T-cell (primary cell): Measurements from ENCODE around the gene LRRC4C. TPM values are rescaled to one million over a fixed set of nuclear protein-coding genes. Genes with fewer than 3 reads are reported as not detected.

Source experiments
- ATAC-seq, 4 experiments: fragments of 200-7000 bp in 3 of 4; fragments of 150-1000 bp in 1 of 4; cut with Tn5 transposase; replicated peaks in 1 of 4; 1 replicate in 3 of 4; 2 replicates in 1 of 4; pipeline ENCODE4 v1.10.0; 2021; ENCODE audit warnings: moderate library complexity in 3 of 4, mild to moderate bottlenecking in 2 of 4, moderate number of reproducible peaks in 1 of 4
- CTCF ChIA-PET, 2 donors: fragments of 300-600 bp; sonication (Branson Sonifier 250); formaldehyde crosslinking; loops; one replicate each; lab custom pipeline; 2022; ENCODE audit warnings: antibody characterized with exemption in 2 of 2; lab: Charles Lee
- POLR2A ChIA-PET, 2 donors: fragments of 300-600 bp; sonication (Branson Sonifier 250); formaldehyde crosslinking; loops; one replicate each; lab custom pipeline; 2022; ENCODE audit warnings: antibody characterized with exemption in 2 of 2; lab: Charles Lee
- DNase-seq, 35 experiments: peaks; one replicate each; pipeline versions ENCODE4 v3.0.0 to v3.0.0-alpha.2; 2013 to 2023
- H3K27ac ChIP-seq: one replicate; pipeline ENCODE4 v1.5.1; 2013; ENCODE audit warnings: low read length
- H3K27me3 ChIP-seq, 2 experiments: replicated peaks in 1 of 2; 1 replicate in 1 of 2; 2 replicates in 1 of 2; pipeline versions ENCODE4 v1.6.1 to v1.7.0; 2013; ENCODE audit warnings: low read length in 1 of 2, mixed read lengths in 1 of 2; ENCODE audit not compliant: control insufficient read depth in 2 of 2, insufficient read depth in 2 of 2; ENCODE audit errors: extremely low read depth in 1 of 2
- H3K36me3 ChIP-seq, 2 donors: 1 replicate in 1 of 2; 2 replicates in 1 of 2; pipeline versions ENCODE4 v1.6.1 to v1.7.0; 2013; ENCODE audit warnings: low read length in 1 of 2; ENCODE audit not compliant: control insufficient read depth in 2 of 2, insufficient read depth in 1 of 2; ENCODE audit errors: extremely low read depth in 1 of 2
- H3K4me1 ChIP-seq, 2 experiments: 1 replicate in 1 of 2; 2 replicates in 1 of 2; pipeline versions ENCODE4 v1.6.1 to v1.7.0; 2013; ENCODE audit warnings: low read length in 2 of 2, mixed read lengths in 1 of 2; ENCODE audit not compliant: insufficient read depth in 2 of 2, control insufficient read depth in 1 of 2; ENCODE audit errors: extremely low read depth in 1 of 2
- H3K4me3 ChIP-seq, 2 donors: 1 replicate in 1 of 2; 2 replicates in 1 of 2; pipeline versions ENCODE4 v1.5.1 to v1.7.0; 2013; ENCODE audit warnings: mild to moderate bottlenecking in 2 of 2, low read length in 1 of 2, moderate library complexity in 1 of 2; ENCODE audit not compliant: control insufficient read depth in 1 of 2; ENCODE audit errors: extremely low read depth in 1 of 2
- H3K9me3 ChIP-seq: 2 replicates; pipeline ENCODE4 v1.7.0; 2013
- H3K27ac Mint-ChIP-seq, 2 donors: one replicate each; pipeline ENCODE4 v1.8.0; 2020 to 2021; ENCODE audit warnings: mild to moderate bottlenecking in 2 of 2, mixed read lengths in 2 of 2
- H3K27me3 Mint-ChIP-seq, 2 donors: one replicate each; pipeline ENCODE4 v1.8.0; 2021 to 2022; ENCODE audit warnings: mixed read lengths in 2 of 2
- H3K36me3 Mint-ChIP-seq: one replicate; pipeline ENCODE4 v1.8.0; 2021; ENCODE audit warnings: mixed read lengths
- H3K4me1 Mint-ChIP-seq, 3 donors: one replicate each; pipeline ENCODE4 v1.8.0; 2020 to 2022; ENCODE audit warnings: mixed read lengths in 3 of 3, mild to moderate bottlenecking in 1 of 3
- H3K4me3 Mint-ChIP-seq, 3 donors: one replicate each; pipeline ENCODE4 v1.8.0; 2020 to 2022; ENCODE audit warnings: mild to moderate bottlenecking in 3 of 3, mixed read lengths in 3 of 3, moderate library complexity in 3 of 3
- H3K9me3 Mint-ChIP-seq, 3 donors: one replicate each; pipeline ENCODE4 v1.8.0; 2020 to 2022; ENCODE audit warnings: mixed read lengths in 3 of 3
- WGBS: methylation state at CpG from one replicate; pipeline ENCODE4 v1.1.5; 2013; ENCODE audit warnings: missing lambda C conversion rate; ENCODE audit not compliant: insufficient coverage; 5-methylcytosine and 5-hydroxymethylcytosine counted together
- total RNA-seq, 35 experiments: library from RNA in 6 of 35; stranded (reverse) in 6 of 35; fragments of 120-200 nt in 1 of 35; gene quantifications; one replicate each; pipeline versions ENCODE4 v1.2.1 to v1.2.4 and lab custom pipeline; 2013 to 2026

The LRRC4C gene
- total RNA-seq, 5 donors from 2014 or later (not counting 1 experiment from before 2014, with no cell fraction given) = not detected

- peaks cover 13 to 25% (median 22%) of the 10 kb centered on the region in 3 donors for H3K9me3 Mint-ChIP-seq
- no peaks in the 10 kb centered on the region for H3K4me1 Mint-ChIP-seq
- Histone ChIP-seq H3K27ac (no peak overlapping the region), H3K4me1 (no peaks in the 10 kb centered on the region), H3K9me3 (no peaks in the 10 kb centered on the region), H3K27me3 (no peaks in the 10 kb centered on the region), H3K4me3 (no peak overlapping the region), H3K36me3 (no peaks in the 10 kb centered on the region)
- no peak for DNase-seq
- no peaks in the 10 kb centered on the region for H3K27me3 Mint-ChIP-seq
- no peak for ATAC-seq
- 84% methylated on average over 10 of the region's 11 CpGs for WGBS
- no peak overlapping the region for H3K27ac Mint-ChIP-seq
- ChIA-PET CTCF (no interaction called here), POLR2A (no interaction called here)
- H3K4me3 Mint-ChIP-seq = no peak overlapping the region
- no peaks in the 10 kb centered on the region for H3K36me3 Mint-ChIP-seq
Measured at GRCh38 chr11:41056892-41057569, 402.4 kb downstream of the LRRC4C start.

GRCh38 chr11:41053894-41054293 is 405.6 kb downstream of the LRRC4C start:
- Mint-ChIP-seq H3K9me3 (peaks cover 9 to 25% (median 25%) of the 10 kb centered on the region in 3 donors), H3K36me3 (no peaks in the 10 kb centered on the region), H3K27ac (no peak overlapping the region), H3K4me1 (no peaks in the 10 kb centered on the region), H3K4me3 (no peak overlapping the region), H3K27me3 (no peaks in the 10 kb centered on the region)
- H3K4me3 ChIP-seq = no peak overlapping the region
- CTCF ChIA-PET = no interaction called here
- POLR2A ChIA-PET = no interaction called here
- no peaks in the 10 kb centered on the region for H3K27me3 ChIP-seq
- no peaks in the 10 kb centered on the region for H3K36me3 ChIP-seq
- DNase-seq (no peak), ATAC-seq (no peak)
- H3K4me1 ChIP-seq = no peaks in the 10 kb centered on the region
- H3K9me3 ChIP-seq = no peaks in the 10 kb centered on the region
- H3K27ac ChIP-seq = no peak overlapping the region

- H3K4me1 ChIP-seq = no peaks in the 10 kb centered on the region
- H3K36me3 ChIP-seq = no peaks in the 10 kb centered on the region
- Mint-ChIP-seq H3K36me3 (no peaks in the 10 kb centered on the region), H3K9me3 (peaks cover 6 to 33% (median 28%) of the 10 kb centered on the region in 3 donors), H3K27ac (no peak overlapping the region), H3K4me3 (no peak overlapping the region), H3K27me3 (no peaks in the 10 kb centered on the region), H3K4me1 (no peaks in the 10 kb centered on the region)
- WGBS = no CpG with 5 or more reads among the region's 3 CpGs
- H3K4me3 ChIP-seq = no peak overlapping the region
- no peaks in the 10 kb centered on the region for H3K9me3 ChIP-seq
- ChIA-PET POLR2A (no interaction called here), CTCF (no interaction called here)
- ATAC-seq (no peak), DNase-seq (no peak)
- H3K27ac ChIP-seq = no peak overlapping the region
- no peaks in the 10 kb centered on the region for H3K27me3 ChIP-seq
Measured at GRCh38 chr11:41051919-41052635, 407.4 kb downstream of the LRRC4C start.

DNA sequence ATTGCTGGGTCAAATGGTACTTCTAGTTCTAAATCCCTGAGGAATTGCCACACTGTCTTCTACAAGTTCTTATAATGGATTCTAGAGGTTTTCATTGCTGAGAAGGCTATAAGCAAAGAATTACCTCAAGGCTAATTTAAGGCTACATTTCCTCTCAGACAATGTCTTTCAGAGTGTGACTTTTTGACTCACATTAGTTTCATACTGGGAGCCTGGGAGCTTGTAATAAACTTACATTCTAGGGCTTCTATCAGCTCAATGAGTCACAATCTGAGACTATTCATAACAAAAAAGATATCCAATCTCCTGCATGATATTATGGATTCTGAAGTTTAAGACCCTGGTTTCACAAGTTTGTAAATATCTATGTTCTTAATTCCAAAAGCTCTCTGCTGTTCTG is 408.7 kb downstream of the LRRC4C start:
- Mint-ChIP-seq H3K4me3 (no peak overlapping the region), H3K9me3 (peaks cover 6 to 28% (median 26%) of the 10 kb centered on the region in 3 donors)
- POLR2A ChIA-PET = no interaction called here

GRCh38 chr11:41047229-41047628 is 412.2 kb downstream of the LRRC4C start:
- Histone ChIP-seq H3K27ac (no peak overlapping the region), H3K4me3 (no peak overlapping the region), H3K36me3 (no peaks in the 10 kb centered on the region), H3K9me3 (no peaks in the 10 kb centered on the region), H3K4me1 (no peaks in the 10 kb centered on the region), H3K27me3 (no peaks in the 10 kb centered on the region)
- Mint-ChIP-seq H3K9me3 (peaks cover 9 to 31% (median 20%) of the 10 kb centered on the region in 3 donors), H3K27ac (no peak overlapping the region), H3K4me1 (no peaks in the 10 kb centered on the region), H3K36me3 (no peaks in the 10 kb centered on the region), H3K27me3 (no peaks in the 10 kb centered on the region), H3K4me3 (no peak overlapping the region)
- no peak for ATAC-seq
- ChIA-PET POLR2A (no interaction called here), CTCF (no interaction called here)
- DNase-seq = no peak

More for the DNA sequence above, 408.7 kb downstream of the LRRC4C start:
- DNase-seq = no peak
- no peak overlapping the region for H3K4me3 ChIP-seq
- H3K27me3 ChIP-seq = no peaks in the 10 kb centered on the region
- no peaks in the 10 kb centered on the region for H3K36me3 ChIP-seq
- CTCF ChIA-PET = no interaction called here
- H3K27ac ChIP-seq = no peak overlapping the region
- no peak for ATAC-seq
- Mint-ChIP-seq H3K27me3 (no peaks in the 10 kb centered on the region), H3K27ac (no peak overlapping the region), H3K4me1 (no peaks in the 10 kb centered on the region), H3K36me3 (no peaks in the 10 kb centered on the region)
- H3K4me1 ChIP-seq = no peaks in the 10 kb centered on the region
- no peaks in the 10 kb centered on the region for H3K9me3 ChIP-seq

- Mint-ChIP-seq H3K9me3 (peaks cover 14 to 31% (median 16%) of the 10 kb centered on the region in 3 donors), H3K36me3 (no peaks in the 10 kb centered on the region), H3K27me3 (no peaks in the 10 kb centered on the region), H3K4me3 (no peak overlapping the region), H3K4me1 (no peaks in the 10 kb centered on the region), H3K27ac (no peak overlapping the region)
- Histone ChIP-seq H3K4me1 (no peaks in the 10 kb centered on the region), H3K27ac (no peak overlapping the region), H3K36me3 (no peaks in the 10 kb centered on the region), H3K9me3 (no peaks in the 10 kb centered on the region), H3K4me3 (no peak overlapping the region), H3K27me3 (no peaks in the 10 kb centered on the region)
- ATAC-seq = no peak
- ChIA-PET POLR2A (no interaction called here), CTCF (no interaction called here)
- WGBS = 80% methylated on average over 2 of the region's 5 CpGs
- no peak for DNase-seq
Measured at GRCh38 chr11:41045266-41045665, 414.2 kb downstream of the LRRC4C start.
